Stimulated activated CD4-positive, alpha-beta T cell treated with anti-CD3 and anti-CD28 coated beads, Interleukin-2, amount 100 ng/mL, for 48 hours (primary cell): ENCODE measurements around the gene KIAA1328.
"Not testable (repeated sequence)": the region's sequence is repeated elsewhere in the genome, so short reads cannot be mapped to it uniquely, and the experiment has no call there.

Experiments
- DNase-seq, 2 donors: peaks; one replicate each; pipeline ENCODE4 v3.0.0-alpha.2; 2020

KIAA1328 gene

GRCh38 chr18:37161491-37161890, 332.6 kb downstream of the KIAA1328 start:
- DNase-seq = no peak

DNA sequence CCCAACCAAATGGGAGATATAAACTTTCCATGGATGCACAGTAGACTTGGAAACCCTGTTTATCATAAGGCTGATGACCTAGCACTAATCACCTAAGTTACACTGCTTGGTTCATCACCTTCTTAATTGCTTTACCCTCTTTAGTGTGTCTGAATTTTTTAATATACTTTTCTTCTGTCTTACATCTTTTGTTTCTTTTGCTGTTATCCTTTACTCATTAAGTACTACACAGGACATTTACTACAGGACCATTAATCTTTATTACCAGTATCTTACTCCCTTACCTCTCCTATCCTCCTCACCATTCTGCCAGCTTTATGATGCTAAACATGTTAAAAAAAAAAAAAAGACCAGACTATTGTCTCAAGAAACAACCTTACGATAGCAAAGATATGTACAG, 333.6 kb downstream of the KIAA1328 start:
- no peak for DNase-seq

- no peak for DNase-seq
Measured at GRCh38 chr18:37163119-37163518, 334.2 kb downstream of the KIAA1328 start.

GRCh38 chr18:37166491-37166890, 337.6 kb downstream of the KIAA1328 start:
- no peak for DNase-seq

GRCh38 chr18:37166966-37167365, 338.0 kb downstream of the KIAA1328 start:
- DNase-seq = not testable (repeated sequence)

GRCh38 chr18:37170984-37171383, 342.1 kb downstream of the KIAA1328 start:
- no peak for DNase-seq

DNA sequence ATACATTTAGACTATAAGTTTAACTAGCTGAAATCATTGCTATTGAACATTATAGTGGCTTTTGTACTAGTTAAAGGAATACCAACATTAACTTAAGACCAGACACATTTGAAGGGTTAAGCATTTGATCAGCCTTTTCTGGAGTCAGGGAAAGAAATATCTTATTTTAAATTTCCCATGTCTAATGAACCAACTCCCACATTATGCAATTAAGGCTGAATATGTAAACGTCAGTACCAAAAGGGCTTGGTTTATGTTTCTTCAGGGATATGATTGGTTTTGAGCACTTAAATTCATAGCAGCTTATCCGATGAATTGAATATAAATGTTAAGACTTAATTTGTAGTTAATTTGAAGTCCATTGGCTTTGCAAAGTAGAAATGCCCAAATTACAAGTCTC, 344.5 kb downstream of the KIAA1328 start:
- no peak for DNase-seq

- no peak for DNase-seq
Measured at GRCh38 chr18:37175727-37176620, 347.0 kb downstream of the KIAA1328 start.

- no peak for DNase-seq
Measured at GRCh38 chr18:37176621-37176934, 347.7 kb downstream of the KIAA1328 start.

DNA sequence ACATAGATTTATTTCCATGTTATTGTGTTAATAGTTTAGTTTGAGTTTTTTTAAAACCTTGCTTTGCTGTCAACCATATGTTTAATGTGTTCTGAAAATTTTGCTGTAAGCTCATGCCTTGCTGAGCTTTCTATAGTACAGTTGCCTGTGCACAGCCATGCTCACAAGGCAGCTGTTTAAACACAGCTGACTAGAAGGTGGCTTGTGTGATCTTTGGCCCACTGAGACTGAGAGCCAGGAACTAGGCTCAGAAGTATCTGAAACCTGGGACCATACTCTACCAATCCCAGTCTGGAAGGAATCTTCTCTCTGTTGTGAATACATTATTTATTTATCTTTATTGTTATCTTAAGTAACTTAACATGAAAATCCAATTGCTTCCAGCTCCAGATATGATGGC, 350.5 kb downstream of the KIAA1328 start:
- DNase-seq = no peak

DNA sequence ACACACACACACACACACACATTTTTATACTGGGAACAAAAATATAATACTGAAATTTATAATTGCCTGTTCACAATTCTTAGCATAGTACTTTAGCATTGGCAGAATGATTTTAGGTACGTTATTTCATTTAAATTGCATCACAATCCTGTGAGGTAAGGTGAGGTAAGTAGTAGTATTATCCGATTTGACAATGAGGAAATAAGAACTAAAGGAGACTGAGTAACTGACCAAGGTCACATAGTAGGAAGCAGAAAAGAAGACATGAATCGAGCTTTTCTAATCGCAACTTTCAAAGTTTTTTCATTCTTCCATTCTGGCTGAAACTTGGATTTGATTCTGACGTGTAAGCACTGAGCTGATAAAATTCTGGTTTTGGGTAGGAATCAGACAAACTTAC, 351.2 kb downstream of the KIAA1328 start:
- no peak for DNase-seq

DNA sequence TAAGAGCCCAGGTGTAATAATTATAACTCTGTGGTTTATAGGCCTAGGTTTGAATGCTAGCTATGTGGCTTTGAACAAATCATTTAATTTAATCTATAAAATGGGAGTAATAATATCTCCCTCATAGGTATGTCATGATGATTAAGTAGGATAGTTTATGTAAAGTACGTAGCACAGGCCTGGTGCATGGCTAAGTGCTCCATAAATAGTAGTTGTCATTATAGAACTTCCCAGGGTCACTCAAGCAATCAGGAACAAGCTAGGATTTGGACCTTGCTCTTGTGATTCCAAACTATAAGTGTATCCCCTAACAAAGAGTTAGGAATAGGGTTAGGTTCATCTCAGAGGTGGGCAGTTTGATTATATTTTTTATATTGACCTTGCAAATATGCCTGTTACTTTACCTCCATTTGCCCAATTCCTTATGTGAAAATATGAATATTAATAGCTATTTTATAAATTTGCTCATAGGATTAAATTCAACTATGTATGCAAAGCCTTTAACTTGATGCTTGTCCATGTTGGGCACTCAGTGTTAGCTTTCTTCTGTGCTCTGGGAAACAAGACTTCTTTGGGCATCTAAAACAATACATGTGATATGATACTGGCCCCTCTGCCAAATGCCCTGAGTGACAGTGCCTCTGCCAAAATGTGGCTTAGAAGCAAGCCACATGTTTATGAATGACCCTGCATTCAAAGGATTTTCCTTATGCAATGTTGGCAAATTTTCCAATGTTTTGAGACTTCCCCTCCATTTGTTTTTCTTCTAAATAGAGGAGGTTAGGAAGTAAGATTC, 353.6 kb downstream of the KIAA1328 start:
- no peak for DNase-seq

GRCh38 chr18:37184209-37184868, 355.4 kb downstream of the KIAA1328 start:
- DNase-seq = no peak

DNA sequence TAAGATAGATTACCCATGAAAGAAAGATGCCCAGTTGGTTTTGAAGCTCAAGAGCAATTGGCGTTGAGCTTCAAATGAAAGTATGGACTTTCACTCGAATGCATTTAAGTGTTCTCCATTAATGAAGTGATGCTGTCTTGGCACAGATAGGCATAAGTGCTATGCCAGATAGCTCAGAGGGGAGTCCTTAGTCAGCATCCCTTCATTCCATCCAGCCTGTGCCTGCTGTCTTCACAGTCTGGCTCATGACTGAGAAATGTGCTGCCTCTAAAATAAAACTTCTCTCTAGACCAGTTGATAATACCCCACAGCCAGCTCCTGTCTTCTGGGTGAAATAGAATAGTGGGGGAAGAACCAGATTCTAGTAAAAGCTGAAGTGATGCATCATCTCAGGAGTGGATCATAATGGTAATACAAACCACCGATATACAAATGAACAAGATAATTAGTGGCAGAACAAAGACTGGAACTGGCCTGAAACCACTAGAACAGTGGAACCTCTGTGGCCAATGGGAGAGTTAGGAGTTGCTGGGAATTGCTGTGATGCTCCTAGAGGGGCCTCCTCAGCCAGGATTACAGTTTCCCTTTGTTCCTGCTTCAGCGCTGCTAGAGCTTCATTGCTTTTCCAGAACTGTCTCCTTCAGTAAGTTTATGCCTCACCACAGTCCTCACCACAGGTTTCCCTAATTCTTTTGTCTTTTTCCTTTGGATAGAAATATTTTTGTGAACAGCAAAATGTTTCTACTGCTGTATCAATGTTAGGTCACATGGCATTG, 359.3 kb downstream of the KIAA1328 start:
- DNase-seq = no peak

DNA sequence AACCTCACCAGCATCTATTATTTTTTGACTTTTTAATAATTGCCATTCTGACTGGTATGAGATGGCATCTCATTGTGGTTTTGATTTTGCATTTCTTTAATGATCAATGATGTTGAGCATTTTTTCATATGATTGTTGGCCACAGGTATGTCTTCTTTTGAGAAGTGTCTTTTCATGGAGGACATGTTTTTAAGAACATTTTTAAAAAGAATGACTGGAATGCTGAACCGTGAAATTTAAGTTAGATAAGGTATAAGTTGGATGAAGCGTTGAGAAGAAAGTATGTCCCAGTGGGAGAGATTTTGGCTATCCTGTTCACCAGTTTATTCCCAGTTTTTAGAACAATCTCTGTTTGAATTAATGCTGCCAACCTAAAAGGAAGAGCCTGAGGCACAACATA, 370.8 kb downstream of the KIAA1328 start:
- no peak for DNase-seq

DNA sequence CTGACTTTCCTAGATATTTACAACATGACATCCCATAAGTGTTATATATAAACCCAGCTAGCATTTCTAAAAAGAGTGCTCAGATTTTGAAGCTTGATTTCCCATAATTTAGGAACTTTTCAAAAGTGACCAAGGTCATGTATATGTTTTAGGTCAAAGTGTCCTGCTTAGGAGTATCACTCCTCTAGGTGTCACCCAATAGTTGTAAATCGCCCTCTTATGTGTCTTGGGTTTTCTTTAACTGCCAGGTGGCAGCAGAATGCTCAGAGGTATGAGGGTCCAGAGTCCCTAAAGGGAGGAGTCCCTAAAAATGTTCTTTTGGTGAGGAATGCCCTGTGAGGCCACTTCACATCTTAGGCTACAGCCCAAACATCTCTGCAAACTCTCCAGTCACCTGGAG, 378.4 kb downstream of the KIAA1328 start:
- no peak for DNase-seq

GRCh38 chr18:37210781-37211180, 381.9 kb downstream of the KIAA1328 start:
- no peak for DNase-seq

DNA sequence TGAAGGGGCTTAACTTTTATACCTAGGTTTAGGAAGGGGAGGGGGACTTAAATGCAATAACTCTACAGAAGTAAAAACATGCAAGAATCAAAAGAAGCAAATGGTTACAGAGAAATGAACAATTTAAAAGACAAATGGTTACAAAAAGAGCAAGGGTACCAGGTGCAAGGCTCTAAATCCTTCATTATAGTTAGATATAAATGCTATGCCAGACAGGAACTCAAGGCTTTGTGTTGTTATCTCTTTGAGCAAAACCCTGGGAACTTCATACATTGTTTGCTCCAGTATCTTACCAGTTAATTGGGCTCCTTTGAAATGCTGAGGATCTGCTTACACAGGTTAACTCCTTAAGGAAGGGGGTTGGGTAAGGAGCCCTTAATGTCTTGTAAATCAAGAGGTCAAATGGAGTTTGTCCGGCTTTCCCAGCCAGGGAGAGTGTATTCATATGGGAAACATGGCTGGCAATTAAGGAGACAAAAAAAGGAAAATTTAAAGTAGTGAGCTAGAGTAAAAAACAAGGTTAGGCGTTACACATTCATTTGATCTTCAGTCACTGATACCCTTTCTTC, 389.2 kb downstream of the KIAA1328 start:
- DNase-seq = no peak

- no peak for DNase-seq
Measured at GRCh38 chr18:37219257-37219656, 390.3 kb downstream of the KIAA1328 start.

- DNase-seq = no peak
Measured at GRCh38 chr18:37222354-37222998, 393.5 kb downstream of the KIAA1328 start.

DNA sequence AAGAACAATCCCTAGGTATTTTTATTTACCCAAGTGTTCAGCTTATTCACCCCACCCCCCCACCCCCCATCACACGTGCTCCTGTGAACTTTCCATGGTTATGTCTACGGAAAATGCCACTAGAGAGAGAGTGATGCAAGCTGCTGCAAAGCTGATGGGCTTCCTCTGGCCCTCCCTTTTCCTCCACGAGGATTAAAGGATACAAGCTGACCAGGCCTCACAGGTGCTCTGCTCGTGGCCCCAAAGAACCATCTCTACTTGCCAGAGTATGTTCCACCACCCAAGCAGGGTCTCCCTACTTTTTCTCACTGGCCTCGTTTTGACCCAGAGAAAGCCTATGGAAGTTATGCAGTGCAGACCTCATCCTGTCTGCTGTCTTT, 394.1 kb downstream of the KIAA1328 start:
- no peak for DNase-seq

- no peak for DNase-seq
Measured at GRCh38 chr18:37225279-37225678, 396.4 kb downstream of the KIAA1328 start.
